T47D (cell line): ENCODE data around the gene FCAR.
"Not testable (repeated sequence)": the region's sequence is repeated elsewhere in the genome, so short reads cannot be mapped to it uniquely, and the experiment has no call there.

ENCODE experiments used
- DNase-seq, 2 experiments: peaks; one replicate each; pipeline versions ENCODE4 v3.0.0 to v3.0.0-alpha.2; 2011 to 2012; ENCODE audit warnings: low read depth in 1 of 2, low spot score in 1 of 2
- JUND ChIP-seq: IDR thresholded peaks from 2 replicates; pipeline ENCODE4 v1.6.1; 2012; ENCODE audit warnings: low read depth
- in situ Hi-C: cut with HindIII; loops from 2 replicates; pipeline ENCODE4 v1.10.0; 2016; ENCODE audit warnings: low sequenced_read_pairs, low pct_unique_long_range_greater_than_20kb

Gene FCAR

GRCh38 chr19:54871696-54872095 is 2.3 kb upstream of the FCAR start:
- no peak for TF ChIP-seq JUND
- in situ Hi-C loops = no loop called here
- peak in 1 of 2 experiments; percentile 19 for DNase-seq

- in situ Hi-C loops = no loop called here
- no peak for DNase-seq
- TF ChIP-seq JUND = no peak
Observed at GRCh38 chr19:54875506-54875905, 1.5 kb downstream of the FCAR start.

- in situ Hi-C loops = no loop called here
- DNase-seq = no peak
Observed at GRCh38 chr19:54877471-54877870, 3.4 kb downstream of the FCAR start.

DNA sequence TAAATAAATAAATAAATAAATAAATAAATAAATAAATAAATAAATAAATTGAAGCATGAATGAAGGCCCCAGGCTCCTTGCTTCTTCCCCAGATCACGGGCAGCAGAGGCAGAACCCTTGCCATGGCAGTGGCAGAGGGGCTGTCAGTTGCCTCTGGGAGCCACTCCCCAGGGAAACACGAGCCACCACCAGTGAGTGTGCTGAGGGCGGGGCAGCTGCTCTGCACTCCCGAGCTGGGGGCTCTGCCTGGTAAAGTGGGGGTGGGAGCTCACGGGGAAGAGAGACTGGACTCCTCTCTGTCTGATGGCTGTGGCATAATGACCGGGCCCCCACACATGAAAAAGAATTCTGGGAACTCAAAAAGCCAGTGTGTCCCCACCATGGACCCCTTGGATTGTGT is 7.8 kb downstream of the FCAR start:
- DNase-seq = no peak
- in situ Hi-C loops = no loop called here
- TF ChIP-seq JUND = no peak

More at GRCh38 chr19:54877471-54877870, 3.4 kb downstream of the FCAR start:
- no peak for TF ChIP-seq JUND

DNA sequence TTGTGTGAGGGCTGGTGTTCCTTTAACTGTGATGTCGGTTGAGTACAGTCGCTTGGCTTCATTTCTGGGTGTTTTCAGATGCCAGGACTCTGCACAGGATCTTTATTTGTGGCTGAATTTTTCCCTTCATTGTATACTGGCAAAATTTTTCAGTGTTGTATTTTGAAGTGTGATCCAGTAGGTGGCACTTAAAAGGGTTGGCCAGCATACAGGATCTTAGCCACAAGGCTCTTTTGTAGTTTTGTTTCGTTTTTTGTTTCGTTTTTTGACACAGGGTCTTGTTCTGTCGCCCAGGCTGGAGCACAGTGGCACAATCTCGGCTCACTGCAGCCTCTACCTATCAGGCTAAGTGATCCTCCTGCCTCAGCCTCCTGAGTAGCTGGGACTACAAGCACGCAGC is 8.7 kb downstream of the FCAR start:
- in situ Hi-C loops = no loop called here
- DNase-seq = peak in 1 of 2 experiments; percentile 26
- TF ChIP-seq JUND = no peak

DNA sequence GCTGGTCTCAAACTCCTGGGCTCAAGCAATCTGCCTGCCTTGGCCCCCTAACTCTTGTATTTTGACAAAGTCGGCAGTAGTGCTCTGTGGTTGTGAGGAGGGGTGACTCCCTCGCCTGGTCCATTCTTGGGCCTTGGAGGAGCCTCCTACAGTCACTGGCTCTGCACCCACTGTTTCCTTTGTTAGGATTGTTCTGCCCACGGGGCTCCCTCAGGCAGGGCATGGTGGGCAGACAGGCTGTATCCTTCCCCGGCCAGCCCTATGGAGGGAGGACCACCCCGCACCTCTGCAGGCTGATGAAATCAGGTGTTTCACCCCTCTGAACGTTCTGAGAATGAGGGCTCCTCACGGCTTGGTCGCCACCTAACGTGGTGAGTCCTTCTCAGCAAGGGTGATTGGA is 9.2 kb downstream of the FCAR start:
- no peak for DNase-seq
- in situ Hi-C loops = no loop called here
- no peak for TF ChIP-seq JUND

DNA sequence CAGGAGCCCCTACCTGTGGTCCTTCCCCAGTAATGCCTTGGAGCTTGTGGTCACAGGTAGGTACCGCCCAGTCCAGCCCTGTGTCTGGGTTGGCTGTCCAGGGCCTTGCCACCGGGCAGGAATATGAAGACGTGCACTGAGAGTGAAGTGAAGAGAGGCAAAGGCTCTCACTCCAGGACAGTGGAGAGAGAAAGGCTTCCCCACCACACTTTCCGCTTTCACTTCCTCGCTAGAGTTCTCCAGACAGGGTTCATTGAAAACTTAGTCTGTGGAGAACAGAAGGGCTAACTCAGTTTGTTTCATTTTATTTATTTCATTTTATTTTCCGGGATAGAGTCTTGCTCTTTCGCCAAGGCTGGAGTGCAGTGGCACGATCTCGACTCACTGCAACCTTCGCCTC is 14.2 kb downstream of the FCAR start:
- in situ Hi-C loops = no loop called here
- no peak for TF ChIP-seq JUND
- DNase-seq = no peak

- TF ChIP-seq JUND = no peak
- DNase-seq = no peak
- in situ Hi-C loops = no loop called here
Observed at GRCh38 chr19:54889566-54889965, 15.5 kb downstream of the FCAR start.

- TF ChIP-seq JUND = no peak
- in situ Hi-C loops = no loop called here
- DNase-seq = no peak
Observed at GRCh38 chr19:54893406-54893805, 19.4 kb downstream of the FCAR start.

GRCh38 chr19:54894106-54894505 is 20.1 kb downstream of the FCAR start:
- in situ Hi-C loops, DNase-seq: not testable (repeated sequence)

- no peak for DNase-seq
- no peak for TF ChIP-seq JUND
- in situ Hi-C loops = no loop called here
Observed at GRCh38 chr19:54896036-54896435, 22.0 kb downstream of the FCAR start.

DNA sequence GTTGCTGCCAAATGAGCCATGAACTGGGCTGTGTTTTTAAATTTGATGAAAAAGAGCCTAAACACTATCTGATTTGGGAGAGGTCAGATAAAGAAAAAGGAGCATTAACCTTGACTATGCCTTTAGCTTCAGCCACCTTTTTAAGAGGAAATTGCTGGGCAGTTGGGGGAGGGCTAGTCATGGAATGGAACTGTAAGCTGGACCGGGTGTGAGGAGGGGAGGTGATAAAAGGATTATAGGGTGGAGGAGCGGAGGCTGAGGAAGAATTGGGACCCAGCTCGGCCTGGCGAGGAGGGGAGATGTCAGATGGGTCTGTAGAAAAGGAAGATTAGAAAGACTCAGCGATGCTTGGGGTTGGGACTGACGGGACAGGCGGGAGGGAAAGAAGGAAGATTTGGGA is 24.6 kb downstream of the FCAR start:
- in situ Hi-C loops, DNase-seq: not testable (repeated sequence)

GRCh38 chr19:54899646-54900045 is 25.6 kb downstream of the FCAR start:
- in situ Hi-C loops, DNase-seq: not testable (repeated sequence)

- in situ Hi-C loops, DNase-seq: not testable (repeated sequence)
Observed at GRCh38 chr19:54901153-54901552, 27.1 kb downstream of the FCAR start.

- no peak for DNase-seq
- in situ Hi-C loops = no loop called here
- no peak for TF ChIP-seq JUND
Observed at GRCh38 chr19:54902061-54902460, 28.0 kb downstream of the FCAR start.
